WI38 (cell line): ENCODE data around the gene ALKBH7.

Experiments
- H3K4me3 ChIP-seq: 2 replicates; pipeline ENCODE4 v1.5.1; 2011; ENCODE audit warnings: low read depth, mild to moderate bottlenecking, control low read depth, low read length
- TF ChIP-seq, protein P1 (sequence below): IDR thresholded peaks from 2 replicates; pipeline ENCODE4 v1.5.1; 2012; ENCODE audit warnings: low read depth, mild to moderate bottlenecking, control low read depth, low read length

The ALKBH7 gene

GRCh38 chr19:6406401-6406800 is 33.8 kb downstream of the ALKBH7 start:
- no peak overlapping the region for H3K4me3 ChIP-seq
- TF ChIP-seq, protein P1, sequence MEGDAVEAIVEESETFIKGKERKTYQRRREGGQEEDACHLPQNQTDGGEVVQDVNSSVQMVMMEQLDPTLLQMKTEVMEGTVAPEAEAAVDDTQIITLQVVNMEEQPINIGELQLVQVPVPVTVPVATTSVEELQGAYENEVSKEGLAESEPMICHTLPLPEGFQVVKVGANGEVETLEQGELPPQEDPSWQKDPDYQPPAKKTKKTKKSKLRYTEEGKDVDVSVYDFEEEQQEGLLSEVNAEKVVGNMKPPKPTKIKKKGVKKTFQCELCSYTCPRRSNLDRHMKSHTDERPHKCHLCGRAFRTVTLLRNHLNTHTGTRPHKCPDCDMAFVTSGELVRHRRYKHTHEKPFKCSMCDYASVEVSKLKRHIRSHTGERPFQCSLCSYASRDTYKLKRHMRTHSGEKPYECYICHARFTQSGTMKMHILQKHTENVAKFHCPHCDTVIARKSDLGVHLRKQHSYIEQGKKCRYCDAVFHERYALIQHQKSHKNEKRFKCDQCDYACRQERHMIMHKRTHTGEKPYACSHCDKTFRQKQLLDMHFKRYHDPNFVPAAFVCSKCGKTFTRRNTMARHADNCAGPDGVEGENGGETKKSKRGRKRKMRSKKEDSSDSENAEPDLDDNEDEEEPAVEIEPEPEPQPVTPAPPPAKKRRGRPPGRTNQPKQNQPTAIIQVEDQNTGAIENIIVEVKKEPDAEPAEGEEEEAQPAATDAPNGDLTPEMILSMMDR: no peak

DNA sequence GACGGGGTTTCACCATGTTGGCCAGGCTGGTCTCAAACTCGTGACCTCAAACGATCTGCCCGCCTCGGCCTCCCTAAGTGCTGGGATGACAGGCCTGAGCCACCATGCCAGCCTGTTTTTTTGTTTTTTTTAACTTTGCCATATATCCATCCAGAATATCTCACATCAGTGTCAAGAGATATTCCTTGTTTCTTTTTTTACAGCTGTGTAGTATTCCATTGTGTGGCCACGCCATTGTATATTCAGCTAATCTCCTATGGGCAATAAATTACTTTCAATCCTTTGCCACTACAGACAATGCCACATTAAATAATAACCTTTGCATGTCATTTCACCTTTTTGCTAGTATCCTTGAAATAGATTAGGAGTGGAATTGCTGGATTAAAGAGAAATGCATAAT is 36.8 kb downstream of the ALKBH7 start:
- H3K4me3 ChIP-seq: no peak overlapping the region
- TF ChIP-seq, protein P1: no peak

DNA sequence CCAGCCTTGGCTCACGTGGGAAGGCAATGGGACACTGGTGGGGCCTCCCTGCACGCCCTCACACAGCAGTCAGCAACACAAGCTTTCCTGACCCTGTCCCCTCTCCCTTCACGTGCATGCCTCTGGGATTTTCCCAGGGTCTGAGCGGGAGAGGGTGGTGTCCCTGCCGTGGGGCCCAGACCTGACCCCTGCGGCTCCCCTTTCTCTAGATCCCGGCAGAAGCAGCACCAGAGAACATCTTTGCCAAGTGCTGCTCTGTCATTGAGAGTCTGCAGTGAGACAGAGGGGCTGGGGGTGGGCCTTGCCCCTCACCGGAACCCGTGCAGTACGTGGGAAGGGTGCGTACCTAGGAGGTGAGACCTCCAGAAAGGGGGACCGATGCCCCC is 39.5 kb downstream of the ALKBH7 start:
- TF ChIP-seq, protein P1: no peak
- H3K4me3 ChIP-seq: no peak overlapping the region

DNA sequence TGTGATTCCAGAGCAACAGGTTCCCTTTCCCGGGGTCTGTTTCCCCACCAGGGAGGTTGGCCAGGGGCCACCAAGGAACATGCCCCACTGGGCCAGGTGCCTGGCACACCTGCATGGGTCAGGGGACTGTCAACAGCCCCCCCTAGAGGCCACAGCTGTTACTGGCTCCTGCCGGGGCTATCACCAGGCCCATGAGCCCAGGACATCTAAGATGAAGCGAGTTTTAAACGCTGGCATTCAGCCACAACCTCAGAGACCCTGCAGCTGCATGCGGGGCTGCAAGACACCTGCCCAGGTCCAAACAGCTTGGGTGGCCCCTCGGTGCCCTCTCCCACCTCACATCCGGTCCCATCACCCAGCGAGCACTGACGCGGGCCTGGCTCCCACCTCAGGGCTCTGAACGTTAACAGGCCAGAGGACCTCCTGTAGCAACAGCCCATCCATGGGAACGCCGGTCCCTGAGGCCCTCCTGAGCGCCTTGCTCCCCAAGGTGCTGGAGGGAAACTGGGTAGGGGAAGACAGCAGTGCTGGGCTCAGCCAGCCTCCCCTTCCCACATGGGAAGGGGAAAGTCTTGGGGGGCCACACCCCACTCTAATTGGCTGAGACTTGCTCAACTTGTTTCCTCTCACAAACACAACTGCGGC is 40.0 kb downstream of the ALKBH7 start:
- TF ChIP-seq, protein P1: peak; percentile 54
- no peak overlapping the region for H3K4me3 ChIP-seq

GRCh38 chr19:6413291-6413690 is 40.7 kb downstream of the ALKBH7 start:
- no peak overlapping the region for H3K4me3 ChIP-seq
- TF ChIP-seq, protein P1: no peak

GRCh38 chr19:6413721-6414643 is 41.4 kb downstream of the ALKBH7 start:
- H3K4me3 ChIP-seq: no peak overlapping the region
- TF ChIP-seq, protein P1: no peak
